H1 (cell line): ENCODE measurements around the gene IL16. TPM values are rescaled to one million over a fixed set of nuclear protein-coding genes. Genes with fewer than 3 reads are reported as not detected.

Experiments
- ASH2L ChIP-seq: fragments of 200-600, 300-600 bp; sonication (generic); IDR thresholded peaks from one replicate; pipeline ENCODE4 v1.7.1; 2017; ENCODE audit warnings: low read length
- KDM5A ChIP-seq: fragments of 200-600 bp; IDR thresholded peaks from 2 replicates; pipeline ENCODE4 v1.7.1; 2012; ENCODE audit warnings: mild to moderate bottlenecking, low read length, inconsistent platforms, mixed read lengths
- polyA plus RNA-seq, 7 experiments: library from polyadenylated mRNA; depleted of rRNA in 3 of 7; stranded (reverse) in 5 of 7; unstranded in 2 of 7; fragments of >200 nt in 5 of 7; fragments of 200-250 nt in 2 of 7; gene quantifications; 1 replicate in 5 of 7; 2 replicates in 1 of 7; 4 replicates in 1 of 7; pipeline versions ENCODE4 v1.2.1 to v1.2.3, GENCODE V29; 2011 to 2013; ENCODE audit warnings: missing spikeins in 2 of 7, mixed read lengths in 2 of 7
- total RNA-seq: library from RNA; stranded (reverse); fragmentation: NEBNext Ultra II Directional; extraction: Animal tissue kit (Norgen Biotek cat#: 25700); gene quantifications from 2 replicates; pipeline ENCODE4 v1.2.1, GENCODE V29; 2021
- TF ChIP-seq, protein P1 (sequence below): fragments of 300-600 bp; sonication (generic); IDR thresholded peaks from 2 replicates; pipeline ENCODE4 v1.7.1; 2012; ENCODE audit warnings: low read length, moderate library complexity, mild to moderate bottlenecking, inconsistent platforms; ENCODE audit not compliant: insufficient replicate concordance

The IL16 gene
- total and polyA plus RNA-seq, 2 of the 8 experiments (the other 6 are each of a cell fraction or from before 2014, with no cell fraction given) = 0.03 to 0.09 TPM

DNA sequence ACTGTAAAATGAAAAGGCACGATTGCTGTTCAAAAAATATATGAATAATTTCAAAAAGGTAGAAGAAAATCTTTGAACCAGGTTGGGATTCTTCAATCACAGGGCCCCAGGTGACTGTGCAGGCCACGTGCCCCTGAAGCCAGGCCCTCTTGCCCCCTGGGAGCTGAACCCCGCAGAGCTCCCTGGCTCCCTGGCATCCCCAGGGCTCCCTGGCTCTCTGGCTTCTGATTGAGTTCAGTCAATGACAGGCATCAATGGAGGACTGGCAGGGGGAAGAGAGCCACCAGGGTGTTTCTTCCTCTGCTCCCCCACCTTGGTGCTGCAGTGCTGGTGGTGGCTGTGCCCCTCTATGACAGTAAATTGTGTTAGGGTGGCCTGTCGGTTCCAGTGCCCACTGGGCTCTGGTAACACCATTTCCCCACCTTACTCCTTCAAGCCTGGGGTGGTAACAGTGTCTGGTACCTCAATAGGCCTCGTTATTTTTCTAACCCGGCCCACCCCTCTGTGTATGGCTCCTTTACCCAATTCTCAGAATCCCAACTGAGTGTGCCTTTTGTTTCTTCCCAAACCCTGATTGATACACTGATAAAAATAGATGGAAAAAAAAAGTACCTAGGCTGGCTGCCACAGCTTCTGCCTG lies 64.6 kb downstream of the IL16 start (continued):
- TF ChIP-seq, protein P1, sequence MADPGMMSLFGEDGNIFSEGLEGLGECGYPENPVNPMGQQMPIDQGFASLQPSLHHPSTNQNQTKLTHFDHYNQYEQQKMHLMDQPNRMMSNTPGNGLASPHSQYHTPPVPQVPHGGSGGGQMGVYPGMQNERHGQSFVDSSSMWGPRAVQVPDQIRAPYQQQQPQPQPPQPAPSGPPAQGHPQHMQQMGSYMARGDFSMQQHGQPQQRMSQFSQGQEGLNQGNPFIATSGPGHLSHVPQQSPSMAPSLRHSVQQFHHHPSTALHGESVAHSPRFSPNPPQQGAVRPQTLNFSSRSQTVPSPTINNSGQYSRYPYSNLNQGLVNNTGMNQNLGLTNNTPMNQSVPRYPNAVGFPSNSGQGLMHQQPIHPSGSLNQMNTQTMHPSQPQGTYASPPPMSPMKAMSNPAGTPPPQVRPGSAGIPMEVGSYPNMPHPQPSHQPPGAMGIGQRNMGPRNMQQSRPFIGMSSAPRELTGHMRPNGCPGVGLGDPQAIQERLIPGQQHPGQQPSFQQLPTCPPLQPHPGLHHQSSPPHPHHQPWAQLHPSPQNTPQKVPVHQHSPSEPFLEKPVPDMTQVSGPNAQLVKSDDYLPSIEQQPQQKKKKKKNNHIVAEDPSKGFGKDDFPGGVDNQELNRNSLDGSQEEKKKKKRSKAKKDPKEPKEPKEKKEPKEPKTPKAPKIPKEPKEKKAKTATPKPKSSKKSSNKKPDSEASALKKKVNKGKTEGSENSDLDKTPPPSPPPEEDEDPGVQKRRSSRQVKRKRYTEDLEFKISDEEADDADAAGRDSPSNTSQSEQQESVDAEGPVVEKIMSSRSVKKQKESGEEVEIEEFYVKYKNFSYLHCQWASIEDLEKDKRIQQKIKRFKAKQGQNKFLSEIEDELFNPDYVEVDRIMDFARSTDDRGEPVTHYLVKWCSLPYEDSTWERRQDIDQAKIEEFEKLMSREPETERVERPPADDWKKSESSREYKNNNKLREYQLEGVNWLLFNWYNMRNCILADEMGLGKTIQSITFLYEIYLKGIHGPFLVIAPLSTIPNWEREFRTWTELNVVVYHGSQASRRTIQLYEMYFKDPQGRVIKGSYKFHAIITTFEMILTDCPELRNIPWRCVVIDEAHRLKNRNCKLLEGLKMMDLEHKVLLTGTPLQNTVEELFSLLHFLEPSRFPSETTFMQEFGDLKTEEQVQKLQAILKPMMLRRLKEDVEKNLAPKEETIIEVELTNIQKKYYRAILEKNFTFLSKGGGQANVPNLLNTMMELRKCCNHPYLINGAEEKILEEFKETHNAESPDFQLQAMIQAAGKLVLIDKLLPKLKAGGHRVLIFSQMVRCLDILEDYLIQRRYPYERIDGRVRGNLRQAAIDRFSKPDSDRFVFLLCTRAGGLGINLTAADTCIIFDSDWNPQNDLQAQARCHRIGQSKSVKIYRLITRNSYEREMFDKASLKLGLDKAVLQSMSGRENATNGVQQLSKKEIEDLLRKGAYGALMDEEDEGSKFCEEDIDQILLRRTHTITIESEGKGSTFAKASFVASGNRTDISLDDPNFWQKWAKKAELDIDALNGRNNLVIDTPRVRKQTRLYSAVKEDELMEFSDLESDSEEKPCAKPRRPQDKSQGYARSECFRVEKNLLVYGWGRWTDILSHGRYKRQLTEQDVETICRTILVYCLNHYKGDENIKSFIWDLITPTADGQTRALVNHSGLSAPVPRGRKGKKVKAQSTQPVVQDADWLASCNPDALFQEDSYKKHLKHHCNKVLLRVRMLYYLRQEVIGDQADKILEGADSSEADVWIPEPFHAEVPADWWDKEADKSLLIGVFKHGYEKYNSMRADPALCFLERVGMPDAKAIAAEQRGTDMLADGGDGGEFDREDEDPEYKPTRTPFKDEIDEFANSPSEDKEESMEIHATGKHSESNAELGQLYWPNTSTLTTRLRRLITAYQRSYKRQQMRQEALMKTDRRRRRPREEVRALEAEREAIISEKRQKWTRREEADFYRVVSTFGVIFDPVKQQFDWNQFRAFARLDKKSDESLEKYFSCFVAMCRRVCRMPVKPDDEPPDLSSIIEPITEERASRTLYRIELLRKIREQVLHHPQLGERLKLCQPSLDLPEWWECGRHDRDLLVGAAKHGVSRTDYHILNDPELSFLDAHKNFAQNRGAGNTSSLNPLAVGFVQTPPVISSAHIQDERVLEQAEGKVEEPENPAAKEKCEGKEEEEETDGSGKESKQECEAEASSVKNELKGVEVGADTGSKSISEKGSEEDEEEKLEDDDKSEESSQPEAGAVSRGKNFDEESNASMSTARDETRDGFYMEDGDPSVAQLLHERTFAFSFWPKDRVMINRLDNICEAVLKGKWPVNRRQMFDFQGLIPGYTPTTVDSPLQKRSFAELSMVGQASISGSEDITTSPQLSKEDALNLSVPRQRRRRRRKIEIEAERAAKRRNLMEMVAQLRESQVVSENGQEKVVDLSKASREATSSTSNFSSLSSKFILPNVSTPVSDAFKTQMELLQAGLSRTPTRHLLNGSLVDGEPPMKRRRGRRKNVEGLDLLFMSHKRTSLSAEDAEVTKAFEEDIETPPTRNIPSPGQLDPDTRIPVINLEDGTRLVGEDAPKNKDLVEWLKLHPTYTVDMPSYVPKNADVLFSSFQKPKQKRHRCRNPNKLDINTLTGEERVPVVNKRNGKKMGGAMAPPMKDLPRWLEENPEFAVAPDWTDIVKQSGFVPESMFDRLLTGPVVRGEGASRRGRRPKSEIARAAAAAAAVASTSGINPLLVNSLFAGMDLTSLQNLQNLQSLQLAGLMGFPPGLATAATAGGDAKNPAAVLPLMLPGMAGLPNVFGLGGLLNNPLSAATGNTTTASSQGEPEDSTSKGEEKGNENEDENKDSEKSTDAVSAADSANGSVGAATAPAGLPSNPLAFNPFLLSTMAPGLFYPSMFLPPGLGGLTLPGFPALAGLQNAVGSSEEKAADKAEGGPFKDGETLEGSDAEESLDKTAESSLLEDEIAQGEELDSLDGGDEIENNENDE = no peak
- no peak for TF ChIP-seq ASH2L
- TF ChIP-seq KDM5A = no peak
- TF ChIP-seq, all 59 proteins: peak for 0
